ENCODE data around the gene CHRNA1.

Gene CHRNA1

GRCh38 chr2:174777347-174778084, 13.2 kb upstream of the CHRNA1 start:
- TF ChIP-seq ZNF274 (IDR thresholded peaks at IDR 0.05; ENCODE audit: low read depth, low read length) = no peak
- H3K4me3 ChIP-seq (ENCODE audit: low read length) = no peak overlapping the region

- TF ChIP-seq ZNF274 (IDR thresholded peaks at IDR 0.05; ENCODE audit: low read depth, low read length) = no peak
- H3K4me3 ChIP-seq (ENCODE audit: low read length) = no peak overlapping the region
Measured at GRCh38 chr2:174776675-174777074, 12.4 kb upstream of the CHRNA1 start.

- no peak overlapping the region for H3K4me3 ChIP-seq (ENCODE audit: low read length)
- TF ChIP-seq ZNF274 (IDR thresholded peaks at IDR 0.05; ENCODE audit: low read depth, low read length) = no peak
Measured at GRCh38 chr2:174776223-174776622, 12.0 kb upstream of the CHRNA1 start.

GRCh38 chr2:174775571-174775980, 11.3 kb upstream of the CHRNA1 start:
- no peak for TF ChIP-seq ZNF274 (IDR thresholded peaks at IDR 0.05; ENCODE audit: low read depth, low read length)
- no peak overlapping the region for H3K4me3 ChIP-seq (ENCODE audit: low read length)

GRCh38 chr2:174774886-174775285, 10.6 kb upstream of the CHRNA1 start:
- no peak for TF ChIP-seq ZNF274 (IDR thresholded peaks at IDR 0.05; ENCODE audit: low read depth, low read length)
- H3K4me3 ChIP-seq (ENCODE audit: low read length) = no peak overlapping the region

GRCh38 chr2:174773215-174773614, 8.9 kb upstream of the CHRNA1 start:
- H3K4me3 ChIP-seq (ENCODE audit: low read length) = no peak overlapping the region
- TF ChIP-seq ZNF274 (IDR thresholded peaks at IDR 0.05; ENCODE audit: low read depth, low read length) = no peak

GRCh38 chr2:174772472-174772801, 8.2 kb upstream of the CHRNA1 start:
- no peak overlapping the region for H3K4me3 ChIP-seq (ENCODE audit: low read length)
- TF ChIP-seq ZNF274 (IDR thresholded peaks at IDR 0.05; ENCODE audit: low read depth, low read length) = no peak

- no peak for TF ChIP-seq ZNF274 (IDR thresholded peaks at IDR 0.05; ENCODE audit: low read depth, low read length)
- H3K4me3 ChIP-seq (ENCODE audit: low read length) = no peak overlapping the region
Measured at GRCh38 chr2:174771631-174772471, 7.6 kb upstream of the CHRNA1 start.

GRCh38 chr2:174771136-174771535, 6.9 kb upstream of the CHRNA1 start:
- no peak overlapping the region for H3K4me3 ChIP-seq (ENCODE audit: low read length)
- no peak for TF ChIP-seq ZNF274 (IDR thresholded peaks at IDR 0.05; ENCODE audit: low read depth, low read length)

GRCh38 chr2:174768557-174768956, 4.3 kb upstream of the CHRNA1 start:
- no peak for TF ChIP-seq ZNF274 (IDR thresholded peaks at IDR 0.05; ENCODE audit: low read depth, low read length)

GRCh38 chr2:174766271-174766670, 2.0 kb upstream of the CHRNA1 start:
- no peak for TF ChIP-seq ZNF274 (IDR thresholded peaks at IDR 0.05; ENCODE audit: low read depth, low read length)

More at GRCh38 chr2:174768557-174768956, 4.3 kb upstream of the CHRNA1 start:
- no peak overlapping the region for H3K4me3 ChIP-seq (ENCODE audit: low read length)

GRCh38 chr2:174765576-174765975, 1.3 kb upstream of the CHRNA1 start:
- no peak overlapping the region for H3K4me3 ChIP-seq (ENCODE audit: low read length)
- TF ChIP-seq ZNF274 (IDR thresholded peaks at IDR 0.05; ENCODE audit: low read depth, low read length) = no peak

More at GRCh38 chr2:174766271-174766670, 2.0 kb upstream of the CHRNA1 start:
- H3K4me3 ChIP-seq (ENCODE audit: low read length) = no peak overlapping the region

- no peak overlapping the region for H3K4me3 ChIP-seq (ENCODE audit: low read length)
- TF ChIP-seq ZNF274 (IDR thresholded peaks at IDR 0.05; ENCODE audit: low read depth, low read length) = no peak
Measured at GRCh38 chr2:174763780-174764179, 492 bp downstream of the CHRNA1 start.

GRCh38 chr2:174762464-174762863, 1.8 kb downstream of the CHRNA1 start:
- no peak overlapping the region for H3K4me3 ChIP-seq (ENCODE audit: low read length)
- no peak for TF ChIP-seq ZNF274 (IDR thresholded peaks at IDR 0.05; ENCODE audit: low read depth, low read length)

GRCh38 chr2:174761837-174762236, 2.4 kb downstream of the CHRNA1 start:
- no peak for TF ChIP-seq ZNF274 (IDR thresholded peaks at IDR 0.05; ENCODE audit: low read depth, low read length)
- no peak overlapping the region for H3K4me3 ChIP-seq (ENCODE audit: low read length)

All from GM08714 (cell line).